ENCODE results near the gene CFAP45. TPM values are rescaled to one million over a fixed set of nuclear protein-coding genes. Genes with fewer than 3 reads are reported as not detected.
A peak's percentile ranks its signal among the peaks of the same experiment; 100 is the strongest.

Gene CFAP45
- total and polyA plus RNA-seq, 9 of the 15 experiments (the other 6 are each of a cell fraction or from before 2014, with no cell fraction given): 0.65 to 2.4 (median 1.5) TPM

- no peak for TF ChIP-seq MCM7 (IDR thresholded peaks at IDR 0.05)
- TF ChIP-seq ZBTB2 (IDR thresholded peaks at IDR 0.05): no peak
- no peak for TF ChIP-seq ZSCAN29 (IDR thresholded peaks at IDR 0.05)
- TF ChIP-seq ZNF668 (CRISPR knock-in tag; IDR thresholded peaks at IDR 0.05): no peak
- no peak for TF ChIP-seq NFATC3 (IDR thresholded peaks at IDR 0.05)
- no peak for TF ChIP-seq ZFP1 (CRISPR knock-in tag; IDR thresholded peaks at IDR 0.05)
- TF ChIP-seq TCFL5 (CRISPR knock-in tag; conservative IDR thresholded peaks at IDR 0.05): no peak
- no peak for TF ChIP-seq ZNF551 (CRISPR knock-in tag; IDR thresholded peaks at IDR 0.05)
- TF ChIP-seq TEAD4 (IDR thresholded peaks at IDR 0.05; ENCODE audit: low read length): peak; percentile 66
- TF ChIP-seq TEAD4 (CRISPR knock-in tag; IDR thresholded peaks at IDR 0.05; ENCODE audit: borderline replicate concordance): no peak
- no peak for TF ChIP-seq HNRNPLL (IDR thresholded peaks at IDR 0.05; ENCODE audit: low read depth, low read length, poor library complexity, severe bottlenecking)
- TF ChIP-seq ZNF197 (CRISPR knock-in tag; IDR thresholded peaks at IDR 0.05; ENCODE audit: low read depth): no peak
- TF ChIP-seq SNAPC5 (CRISPR knock-in tag; IDR thresholded peaks at IDR 0.05): no peak
- no peak for TF ChIP-seq HDAC8 (tag; IDR thresholded peaks at IDR 0.05)
- TF ChIP-seq GATAD2B (IDR thresholded peaks at IDR 0.05; ENCODE audit: borderline replicate concordance): no peak
- TF ChIP-seq GABPB2 (CRISPR knock-in tag; conservative IDR thresholded peaks at IDR 0.05): no peak
- TF ChIP-seq ZBTB40 (IDR thresholded peaks at IDR 0.05): no peak
- TF ChIP-seq ZBTB40 (CRISPR knock-in tag; IDR thresholded peaks at IDR 0.05): no peak
These were observed 21.9 kb upstream of the CFAP45 start (continued) for GRCh38 chr1:159921700-159922504.

Measured in K562 (cell line).